Ovary (tissue), 3 donors: ENCODE results near the gene NFATC3.

Experiments
- CTCF ChIP-seq, 3 donors: fragments of 450-650 bp in 2 of 3; fragments of 200-600 bp in 1 of 3; IDR thresholded peaks; one replicate each; pipeline versions ENCODE4 v1.5.1 to v1.8.0; 2016 to 2022; ENCODE audit warnings: antibody characterized with exemption in 3 of 3, mild to moderate bottlenecking in 1 of 3
- EP300 ChIP-seq: sonication (generic); formaldehyde crosslinking; IDR thresholded peaks from one replicate; pipeline ENCODE4 v1.6.1; 2017; ENCODE audit warnings: antibody characterized with exemption
- POLR2A ChIP-seq: fragments of 450-650 bp; IDR thresholded peaks from one replicate; pipeline ENCODE4 v1.6.1; 2017; ENCODE audit warnings: antibody characterized with exemption, mild to moderate bottlenecking, moderate library complexity
- donor health status: DM: no; HTN: no; CAD: no.

DNA sequence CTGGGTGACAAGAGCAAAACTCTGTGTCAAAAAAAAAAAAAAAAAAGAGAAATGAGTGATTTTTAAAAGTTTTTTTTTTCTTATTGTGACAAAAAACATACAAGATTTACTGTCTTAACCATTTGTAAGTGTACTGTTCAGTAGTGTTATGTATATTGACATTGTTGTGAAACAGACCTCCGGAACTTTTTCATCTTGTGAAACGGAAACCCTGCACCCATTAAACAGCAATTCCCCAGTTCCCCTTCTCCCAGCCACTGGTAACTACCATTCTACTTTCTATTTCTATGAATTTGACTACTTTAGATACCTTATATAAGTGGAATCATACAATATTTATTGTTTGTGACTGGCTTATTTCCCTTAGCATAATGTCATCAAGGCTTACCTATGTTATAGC, 43.4 kb upstream of the NFATC3 start:
- no peak for TF ChIP-seq CTCF (IDR thresholded peaks at IDR 0.05)
- no peak for TF ChIP-seq POLR2A
- TF ChIP-seq EP300: no peak
